HG02973 (cell line): ENCODE data around the gene NGF.

Experiments
- ATAC-seq: cut with Tn5 transposase; IDR thresholded peaks from one replicate; pipeline ENCODE4 v1.9.1; 2021; ENCODE audit warnings: moderate library complexity; ENCODE audit not compliant: unreplicated experiment

The NGF gene

DNA sequence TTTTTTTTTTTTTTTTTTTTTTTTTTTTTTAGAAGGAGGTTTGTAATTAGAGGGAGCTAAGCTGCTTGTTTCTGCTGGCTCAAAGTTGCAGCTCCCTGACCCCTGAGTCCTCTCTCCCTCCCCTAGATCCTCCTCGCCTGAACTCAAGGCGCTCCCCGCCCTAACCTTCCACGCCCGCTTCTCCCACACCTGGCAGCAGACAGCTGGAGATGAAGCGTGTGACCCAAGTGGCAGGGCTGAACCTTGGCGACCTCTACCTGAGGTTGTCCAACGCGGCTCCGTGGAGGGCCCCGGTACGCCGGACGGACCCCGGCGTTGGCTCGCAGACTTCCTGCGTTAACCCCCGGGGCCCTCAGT is 795 bp downstream of the NGF start:
- no peak for ATAC-seq

DNA sequence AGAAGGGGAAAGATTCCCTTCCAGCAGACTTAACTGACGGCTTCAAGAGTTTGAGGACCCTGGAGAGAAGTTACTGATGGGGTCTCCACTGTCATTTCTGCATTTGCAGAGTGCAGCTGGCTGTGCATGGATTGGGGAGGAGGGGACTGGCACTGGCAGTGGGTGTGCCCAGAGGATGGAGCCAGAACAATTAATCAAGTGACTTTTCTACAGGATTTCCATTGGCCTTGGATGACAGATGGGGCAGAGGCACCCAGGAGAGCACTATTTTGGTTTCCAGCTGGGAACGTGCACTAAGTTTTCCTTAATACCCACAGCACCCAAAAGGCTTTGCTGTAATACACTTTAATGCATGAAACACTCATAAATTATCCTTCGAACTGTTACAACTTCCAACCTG is 1.3 kb downstream of the NGF start:
- no peak for ATAC-seq

- no peak for ATAC-seq
Observed at GRCh38 chr1:115332813-115333608, 5.0 kb downstream of the NGF start.

DNA sequence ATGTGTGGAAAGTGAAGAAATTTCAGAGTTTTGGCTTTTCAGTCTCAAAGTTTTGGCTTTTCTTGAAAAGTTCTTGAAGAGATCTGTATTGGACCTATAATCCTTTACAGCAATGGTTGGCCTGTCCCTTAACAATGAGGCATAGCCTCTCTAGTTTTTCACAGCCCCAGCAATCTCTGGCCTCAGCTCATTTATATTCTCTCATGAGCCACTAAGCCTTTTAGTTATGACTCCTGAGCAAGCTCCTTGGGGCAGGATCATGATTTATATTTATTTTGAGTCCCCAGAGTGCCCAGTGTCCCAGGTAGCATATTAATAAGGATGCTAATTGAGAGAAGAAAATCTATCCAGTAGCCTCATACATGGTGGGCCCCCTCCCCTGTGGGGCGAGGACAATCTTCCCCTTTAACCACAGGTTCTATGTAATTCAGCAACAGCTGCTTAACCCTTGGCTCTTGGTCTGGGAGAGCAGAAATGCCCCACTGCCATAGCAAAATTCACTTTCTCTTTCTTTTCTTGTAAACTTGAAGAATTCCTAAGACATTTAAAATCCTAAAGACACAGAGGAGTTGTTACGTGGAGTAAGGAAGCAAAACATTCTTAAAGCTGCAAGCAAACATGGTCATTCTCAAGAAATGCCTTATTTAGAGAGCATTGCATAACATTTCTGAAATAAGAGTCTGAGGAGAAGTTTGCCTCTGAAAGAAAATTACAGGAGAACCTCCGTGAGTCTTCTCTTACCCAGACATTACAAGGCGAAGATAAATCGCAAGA is 6.3 kb downstream of the NGF start:
- ATAC-seq: no peak

DNA sequence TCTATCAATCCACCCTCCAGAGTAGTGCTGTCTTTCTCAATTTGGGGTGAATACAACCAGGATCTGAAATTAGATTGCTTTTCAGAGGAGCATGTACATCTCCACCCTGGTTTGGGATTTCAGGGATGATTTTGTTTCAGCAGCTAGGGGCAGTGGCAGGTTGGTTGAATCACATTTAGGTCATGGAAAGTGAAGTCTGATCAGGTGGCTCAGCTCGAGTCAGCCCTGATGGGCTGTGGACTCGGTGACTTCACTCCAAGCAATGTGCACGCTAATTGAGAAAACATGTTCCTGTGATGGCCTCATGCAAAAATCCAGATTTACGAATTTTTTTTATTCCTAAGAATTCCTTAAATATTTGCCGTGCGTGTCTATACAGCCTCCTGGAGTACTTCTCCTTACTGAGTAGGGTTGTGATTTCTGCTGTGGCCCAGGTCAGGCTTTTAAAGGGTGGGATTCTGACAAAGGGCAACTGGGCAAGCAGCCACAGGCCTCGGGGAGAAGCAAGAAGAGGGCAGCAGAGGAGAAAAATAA is 7.5 kb downstream of the NGF start:
- no peak for ATAC-seq

DNA sequence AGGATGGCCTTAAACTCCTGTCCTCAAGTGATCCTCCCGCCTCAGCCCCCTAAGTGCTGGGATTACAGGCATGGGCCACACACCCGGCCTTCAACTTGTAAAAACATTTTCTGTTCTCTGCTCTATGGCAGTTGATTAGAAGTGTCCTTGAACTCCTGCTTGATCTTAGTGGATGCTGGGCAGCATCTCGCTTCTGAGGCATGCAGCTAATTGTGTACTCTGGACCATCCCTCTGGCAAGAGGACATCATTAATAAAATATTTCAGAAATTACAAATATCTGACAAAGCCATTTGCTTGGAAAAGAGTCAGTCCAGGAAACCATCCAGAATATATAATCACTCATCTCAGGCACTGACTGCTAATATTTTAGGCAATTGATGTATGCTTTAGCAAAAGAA is 8.1 kb downstream of the NGF start:
- no peak for ATAC-seq

- no peak for ATAC-seq
Observed at GRCh38 chr1:115327270-115327669, 10.8 kb downstream of the NGF start.

GRCh38 chr1:115326419-115326818 is 11.6 kb downstream of the NGF start:
- no peak for ATAC-seq

DNA sequence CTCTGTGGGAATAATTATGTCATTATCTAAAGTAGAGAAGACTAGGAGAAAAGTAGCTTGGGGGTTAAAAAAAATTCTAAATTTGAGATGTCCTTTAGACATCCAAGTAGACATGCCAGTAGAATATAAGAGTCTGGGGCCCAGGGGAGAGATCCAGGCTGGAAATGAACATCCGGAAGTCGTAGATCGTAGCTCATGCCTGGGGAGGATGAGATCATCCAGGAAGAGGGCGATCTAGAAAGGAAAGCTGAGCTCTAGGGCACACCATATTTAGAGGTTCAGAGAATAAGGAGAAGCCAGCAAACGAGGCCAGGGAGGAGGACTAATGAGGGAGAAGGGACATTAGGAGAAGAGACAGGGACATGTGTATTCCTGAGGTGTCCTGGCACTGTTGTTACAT is 12.2 kb downstream of the NGF start:
- no peak for ATAC-seq

DNA sequence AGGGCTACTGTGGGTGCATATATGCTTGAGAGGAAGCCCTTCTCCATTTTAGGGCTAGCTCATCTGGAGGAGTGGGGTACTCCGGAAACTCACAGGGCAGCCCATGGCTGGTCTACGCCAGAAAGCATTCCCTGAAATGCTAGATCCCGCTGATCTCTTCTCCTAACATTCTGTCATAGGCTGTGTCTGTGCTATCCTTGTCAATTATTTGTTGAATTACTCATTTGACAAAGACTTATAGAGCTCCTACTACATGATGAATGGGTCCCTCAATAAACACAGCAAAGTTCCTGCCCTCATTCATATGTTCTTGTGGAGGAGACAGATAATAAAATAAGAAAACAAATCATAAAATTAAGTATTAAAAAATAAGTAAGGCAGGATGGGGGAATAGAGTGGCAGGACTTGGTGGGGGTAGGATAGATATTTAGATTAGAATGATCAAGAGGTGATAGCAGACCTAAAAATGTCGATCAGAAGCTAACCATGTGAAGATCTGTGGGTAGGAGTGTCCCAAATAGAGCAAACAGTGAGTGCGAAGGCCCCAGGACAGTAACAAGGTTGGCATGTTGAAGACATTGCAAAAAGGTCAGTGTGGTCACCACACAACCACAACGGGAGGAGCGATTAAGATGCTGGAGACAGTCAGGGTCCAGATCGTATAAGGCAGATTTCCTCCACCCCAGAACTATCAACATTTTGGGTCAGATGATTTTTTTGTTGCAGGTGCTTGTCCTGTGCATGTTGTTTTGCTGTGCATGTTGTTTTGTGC is 13.2 kb downstream of the NGF start:
- no peak for ATAC-seq

DNA sequence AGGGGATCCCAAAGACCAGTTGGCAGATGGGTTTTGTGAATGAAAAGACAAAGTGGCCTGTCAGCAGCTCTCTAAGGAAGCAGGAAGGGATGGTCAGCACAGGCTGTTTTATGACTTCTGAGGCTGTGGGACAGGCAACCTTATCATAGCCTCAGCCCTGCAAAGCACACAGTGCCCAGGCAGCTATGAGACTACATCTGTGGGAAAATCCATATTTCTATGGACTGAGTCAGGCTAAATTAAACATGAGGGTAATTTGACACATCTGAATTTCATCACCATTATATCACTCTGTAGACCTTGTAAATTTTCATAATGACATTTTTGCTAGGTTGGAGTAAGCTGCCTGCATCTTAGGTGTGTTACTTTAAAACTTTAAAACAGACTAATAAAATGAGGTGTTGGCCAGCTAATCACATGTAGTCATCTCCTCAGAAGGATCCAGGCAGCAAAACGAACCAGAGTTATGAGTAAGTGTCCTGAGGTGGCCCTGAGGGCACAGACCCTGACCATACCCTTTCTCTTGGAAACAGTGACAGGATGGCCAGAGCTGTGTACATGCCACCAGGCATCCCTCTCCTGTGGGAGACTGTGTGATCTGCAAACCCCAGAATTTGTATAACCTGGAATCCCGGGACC is 14.6 kb downstream of the NGF start:
- ATAC-seq: no peak

- ATAC-seq: no peak
Observed at GRCh38 chr1:115322631-115323030, 15.4 kb downstream of the NGF start.

DNA sequence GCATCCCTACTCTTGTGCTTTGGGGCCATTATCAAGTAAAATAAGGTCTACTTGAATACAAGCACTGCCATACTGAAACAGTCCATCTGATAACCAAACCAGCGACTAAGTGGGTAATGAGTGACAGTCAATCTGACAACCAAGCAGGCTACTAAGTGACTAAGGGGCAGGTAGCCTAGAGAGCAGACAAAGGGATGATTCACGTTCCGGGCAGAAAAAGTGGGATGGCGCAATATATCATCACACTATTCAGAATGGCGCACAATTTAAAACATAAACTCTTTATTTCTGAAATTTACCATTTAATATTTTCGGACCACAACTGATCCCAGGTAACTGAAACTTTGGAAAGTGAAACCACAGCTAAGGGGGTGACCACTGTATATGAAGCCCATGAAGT is 17.7 kb downstream of the NGF start:
- no peak for ATAC-seq

DNA sequence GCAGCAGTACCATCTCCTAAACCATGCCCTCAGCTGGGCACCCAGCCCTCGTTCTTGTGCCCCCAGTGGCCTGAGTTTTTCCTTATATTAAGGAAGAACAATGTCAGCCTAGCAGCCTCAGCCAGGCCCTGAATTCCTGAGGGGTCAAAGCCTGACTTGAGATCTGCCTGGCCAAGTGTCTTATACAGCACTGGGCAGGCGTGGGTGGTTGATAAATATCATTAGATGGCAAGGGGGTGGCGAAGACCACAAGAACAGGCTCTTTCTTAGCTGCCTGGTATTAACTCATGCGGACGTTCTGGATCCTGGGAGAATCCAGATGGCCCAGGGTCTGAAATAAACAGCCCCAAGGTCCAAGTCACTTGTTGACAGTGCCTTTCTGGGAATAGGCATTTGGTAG is 18.3 kb downstream of the NGF start:
- ATAC-seq: no peak

DNA sequence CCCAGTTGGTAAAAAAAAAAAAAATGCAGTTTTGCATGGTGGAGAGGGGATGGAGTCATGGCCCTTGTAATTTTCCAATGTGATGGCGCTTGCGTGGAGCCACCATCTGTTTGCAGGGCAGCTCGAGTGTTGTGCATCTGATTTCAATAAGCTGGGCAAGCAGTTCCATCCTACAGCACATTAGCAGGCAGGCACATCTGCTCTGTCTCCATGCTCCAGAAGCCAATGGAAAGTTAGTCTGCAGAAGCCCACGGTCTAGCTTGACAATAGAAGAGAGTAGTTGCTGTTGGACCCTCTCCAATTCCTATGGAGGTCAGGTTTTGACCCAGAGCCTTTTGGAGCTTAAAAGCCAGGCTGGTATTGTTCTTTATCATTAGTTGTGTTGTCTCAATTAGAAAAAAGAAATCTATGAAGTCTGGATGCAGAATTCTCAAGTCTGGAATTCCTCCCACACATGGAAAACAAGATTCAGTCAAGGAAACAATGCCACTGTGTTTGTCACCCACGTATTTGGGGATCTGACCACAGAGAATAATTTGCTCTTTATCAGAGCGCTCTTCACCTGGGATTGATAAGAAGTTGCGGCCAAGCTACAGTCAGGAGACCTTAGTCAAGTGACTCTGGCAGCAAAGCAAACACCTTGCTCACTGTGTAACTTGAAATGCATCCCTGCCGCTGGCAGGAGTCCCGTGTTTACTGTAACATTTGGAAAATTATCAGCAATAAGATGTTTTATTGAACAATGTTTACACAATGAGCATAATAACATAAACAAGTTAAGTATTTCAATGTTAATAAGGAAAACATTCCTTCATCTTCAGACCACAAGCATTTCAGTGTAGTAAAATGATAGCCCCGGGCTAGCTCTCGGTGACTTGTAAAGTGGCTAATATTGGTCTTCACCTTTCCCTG is 20.7 kb downstream of the NGF start:
- no peak for ATAC-seq

DNA sequence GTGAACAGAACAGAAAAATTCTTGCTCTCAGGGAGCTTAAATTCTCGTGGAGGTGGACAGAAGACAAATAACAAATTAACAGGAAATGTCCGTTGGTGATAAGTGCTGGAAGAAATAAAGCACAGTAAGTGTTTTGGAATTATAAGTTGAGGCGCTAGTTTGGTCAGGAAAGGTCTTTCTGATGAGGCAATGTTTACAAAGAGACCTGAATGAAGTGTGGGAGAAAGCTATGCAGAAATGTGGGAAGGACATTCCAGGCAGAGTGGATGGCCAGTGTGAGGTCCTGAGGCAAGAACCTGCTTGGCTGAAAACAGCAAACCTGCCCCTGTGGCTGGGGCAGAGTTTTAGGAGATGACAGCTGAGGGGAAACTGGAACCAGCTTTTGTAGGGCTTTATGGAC is 23.3 kb downstream of the NGF start:
- no peak for ATAC-seq

- no peak for ATAC-seq
Observed at GRCh38 chr1:115314092-115314491, 24.0 kb downstream of the NGF start.

DNA sequence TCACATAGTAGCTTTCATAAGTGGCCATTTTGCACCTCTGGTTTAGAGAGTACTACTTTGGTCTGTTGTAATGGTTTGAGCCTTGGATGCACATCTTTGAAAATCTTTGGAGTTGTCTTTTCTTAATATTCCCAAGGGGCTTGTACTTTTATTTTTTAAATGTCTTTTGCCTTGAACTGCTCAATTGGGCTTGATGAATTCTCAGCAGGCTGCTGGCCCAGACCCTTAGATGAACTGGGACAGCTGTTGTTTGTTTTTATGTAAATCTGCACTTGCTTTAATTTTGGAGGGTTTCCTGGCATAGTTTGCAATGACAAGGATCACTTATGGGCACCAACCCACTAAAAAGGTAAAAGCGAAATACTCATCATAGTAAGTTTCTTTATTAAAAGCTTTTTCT is 24.9 kb downstream of the NGF start:
- ATAC-seq: no peak

DNA sequence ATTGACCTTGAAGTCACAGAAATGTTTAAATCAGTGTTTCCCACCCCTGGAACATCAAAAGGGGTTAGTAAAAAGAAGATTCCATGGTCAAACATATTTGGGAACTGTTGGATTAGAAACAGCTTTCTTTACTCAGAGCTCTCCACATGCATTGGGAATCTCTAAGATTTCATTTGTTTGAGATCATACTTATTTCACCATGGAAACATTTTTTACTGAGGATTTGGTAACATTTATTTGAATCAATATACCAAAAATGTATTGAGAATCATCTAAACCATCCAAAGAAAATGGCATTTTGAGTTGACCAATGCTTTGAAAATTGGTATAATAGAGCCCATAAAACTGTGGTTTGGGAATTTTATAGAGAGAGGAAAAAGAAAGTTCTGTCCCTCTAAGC is 25.3 kb downstream of the NGF start:
- ATAC-seq: no peak

DNA sequence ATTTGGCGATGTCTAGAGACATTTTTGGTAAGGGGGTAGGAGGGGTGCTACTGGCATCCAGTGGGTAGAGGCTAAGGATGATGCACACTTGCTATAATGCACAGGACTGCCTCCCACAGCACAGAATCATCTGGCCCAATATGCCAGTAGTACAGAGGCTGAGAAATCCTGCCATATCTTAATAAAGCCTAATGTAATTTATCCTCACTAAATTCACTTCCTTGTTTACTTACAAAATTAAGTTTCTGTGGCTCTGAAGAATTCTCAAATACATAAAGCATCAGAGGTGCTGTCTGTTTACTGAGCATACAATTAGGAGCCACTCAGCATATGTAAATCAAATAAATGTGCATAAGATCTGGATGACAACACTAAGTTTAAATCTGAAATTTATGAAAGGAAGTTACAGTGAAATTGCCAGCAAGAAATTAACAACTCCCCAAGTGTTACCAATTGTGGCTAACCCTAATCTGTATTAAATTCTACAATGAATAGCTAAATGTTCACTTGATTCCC is 26.5 kb downstream of the NGF start:
- no peak for ATAC-seq
